Right lobe of liver (tissue), 6 donors: ENCODE results near the gene CCT4. TPM values are rescaled to one million over a fixed set of nuclear protein-coding genes. Genes with fewer than 3 reads are reported as not detected.
"Not testable (repeated sequence)": the region's sequence is repeated elsewhere in the genome, so short reads cannot be mapped to it uniquely, and the experiment has no call there.

Source experiments
- ATAC-seq, 4 donors: fragments of 200-7000 bp; cut with Tn5 transposase; one replicate each; pipeline ENCODE4 v1.9.1; 2020; ENCODE audit warnings: mild to moderate bottlenecking in 4 of 4, moderate library complexity in 4 of 4
- DNase-seq, 3 donors: peaks; one replicate each; pipeline ENCODE4 v3.0.0-alpha.2; 2020
- H3K27ac ChIP-seq, 3 donors: fragments of 200-600 bp; one replicate each; pipeline ENCODE4 v1.8.0; 2022
- H3K27me3 ChIP-seq, 2 donors: fragments of 200-600 bp; one replicate each; pipeline ENCODE4 v1.8.0; 2022
- H3K36me3 ChIP-seq, 4 donors: fragments of 200-600 bp; sonication (generic) in 1 of 4; one replicate each; pipeline versions ENCODE4 v1.5.1 to v1.8.0; 2017 to 2022; ENCODE audit warnings: control low read depth in 1 of 4
- H3K4me1 ChIP-seq, 4 donors: fragments of 200-600 bp; sonication (generic) in 1 of 4; one replicate each; pipeline versions ENCODE4 v1.5.1 to v1.8.0; 2017 to 2022; ENCODE audit warnings: control low read depth in 1 of 4
- H3K4me3 ChIP-seq, 3 donors: fragments of 200-600 bp; one replicate each; pipeline ENCODE4 v1.8.0; 2022
- H3K9me3 ChIP-seq, 4 donors: fragments of 200-600 bp; sonication (generic) in 1 of 4; one replicate each; pipeline versions ENCODE4 v1.5.1 to v1.8.0; 2017 to 2022; ENCODE audit warnings: control low read depth in 1 of 4
- POLR2A ChIP-seq: fragments of 450-650 bp; IDR thresholded peaks from one replicate; pipeline ENCODE4 v1.6.1; 2017; ENCODE audit warnings: antibody characterized with exemption, mild to moderate bottlenecking
- WGBS: methylation state at CpG from one replicate; pipeline ENCODE4 v1.1.6; 2018; ENCODE audit warnings: low coverage, low lambda C conversion rate; ENCODE audit not compliant: insufficient coverage; ENCODE audit errors: missing lambda C conversion rate; 5-methylcytosine and 5-hydroxymethylcytosine counted together
- intact Hi-C, 2 donors: fragments of 100-400 bp; cut with DNase I; formaldehyde crosslinking; loops; one replicate each; pipeline versions ENCODE4 v1.11.2 to v1.14.1; 2022
- total RNA-seq, 6 experiments: library from RNA; depleted of rRNA in 2 of 6; stranded (reverse); fragments of >200 nt in 2 of 6; fragmentation: NEBNext Ultra II Directional in 3 of 6; extraction: Animal tissue kit (Norgen Biotek cat#: 25700) in 3 of 6; gene quantifications; one replicate each; pipeline versions ENCODE4 v1.1.0 to v1.2.4, GENCODE V29; 2016 to 2023
- TF ChIP-seq, protein P1 (sequence below), 4 donors: fragments of 200-600 bp in 3 of 4; fragments of 450-650 bp in 1 of 4; IDR thresholded peaks; one replicate each; pipeline versions ENCODE4 v1.5.1 to v1.8.0; 2016 to 2022; ENCODE audit warnings: antibody characterized with exemption in 4 of 4, mild to moderate bottlenecking in 2 of 4
- donor health status: DM: no; HTN: yes; CAD: no.
- donor health status: DM: no; HTN: no; CAD: no.
- donor health status: DM: no; HTN: no; CAD: no.
- donor health status: DM: no; HTN: yes; CAD: no.
- donor health status: DM: no; HTN: yes; CAD: no.

The CCT4 gene
- total RNA-seq, 6 experiments from 2014 or later: 46.0 to 72.2 (median 53.1) TPM

DNA sequence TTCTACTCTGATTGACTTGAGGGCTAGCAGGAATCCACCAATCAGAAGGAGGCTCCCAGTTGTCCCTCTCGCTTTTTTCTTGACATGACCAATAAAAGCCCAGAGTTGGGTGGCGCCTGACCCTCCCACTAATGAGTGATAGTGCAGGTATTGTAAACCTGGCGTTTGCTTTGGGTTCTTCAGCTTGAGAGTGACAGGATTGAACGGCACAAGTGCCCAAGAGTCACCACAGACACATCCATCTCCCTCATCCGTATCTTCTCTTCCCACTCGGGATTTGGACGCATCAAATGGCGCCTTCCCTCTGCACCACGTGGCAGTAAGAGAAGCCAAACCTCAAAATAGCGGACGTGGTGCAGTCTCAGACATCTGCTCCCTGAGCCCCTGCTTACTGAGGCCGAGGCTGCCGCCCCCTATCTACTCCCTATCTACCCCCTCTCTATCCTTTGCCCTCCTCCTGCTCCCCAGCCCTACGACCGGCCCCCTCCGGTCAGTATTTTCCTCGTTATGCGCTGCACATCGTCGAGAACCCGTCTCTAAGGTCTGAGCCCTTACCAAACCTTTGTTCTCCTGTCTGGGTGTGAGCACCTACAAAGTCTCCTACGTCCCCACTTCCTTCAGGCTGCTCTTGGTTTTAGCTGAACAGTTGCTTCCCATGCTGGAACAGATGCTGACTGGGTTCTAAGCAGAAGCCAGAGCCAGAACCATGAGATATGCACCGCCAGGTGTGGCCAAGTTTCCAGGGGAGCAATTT is 33.7 kb downstream of the CCT4 start:
- under 1% methylated on average over 23 of the region's 23 CpGs for WGBS
- Histone ChIP-seq H3K4me1 (no peaks in the 10 kb centered on the region), H3K27me3 (no peaks in the 10 kb centered on the region), H3K27ac (peak overlapping the region in 2 of 3 donors; percentile 24 to 58), H3K9me3 (no peaks in the 10 kb centered on the region), H3K36me3 (no peaks in the 10 kb centered on the region), H3K4me3 (peak overlapping the region; percentile 67 to 92 (median 75))
- TF ChIP-seq, protein P1, sequence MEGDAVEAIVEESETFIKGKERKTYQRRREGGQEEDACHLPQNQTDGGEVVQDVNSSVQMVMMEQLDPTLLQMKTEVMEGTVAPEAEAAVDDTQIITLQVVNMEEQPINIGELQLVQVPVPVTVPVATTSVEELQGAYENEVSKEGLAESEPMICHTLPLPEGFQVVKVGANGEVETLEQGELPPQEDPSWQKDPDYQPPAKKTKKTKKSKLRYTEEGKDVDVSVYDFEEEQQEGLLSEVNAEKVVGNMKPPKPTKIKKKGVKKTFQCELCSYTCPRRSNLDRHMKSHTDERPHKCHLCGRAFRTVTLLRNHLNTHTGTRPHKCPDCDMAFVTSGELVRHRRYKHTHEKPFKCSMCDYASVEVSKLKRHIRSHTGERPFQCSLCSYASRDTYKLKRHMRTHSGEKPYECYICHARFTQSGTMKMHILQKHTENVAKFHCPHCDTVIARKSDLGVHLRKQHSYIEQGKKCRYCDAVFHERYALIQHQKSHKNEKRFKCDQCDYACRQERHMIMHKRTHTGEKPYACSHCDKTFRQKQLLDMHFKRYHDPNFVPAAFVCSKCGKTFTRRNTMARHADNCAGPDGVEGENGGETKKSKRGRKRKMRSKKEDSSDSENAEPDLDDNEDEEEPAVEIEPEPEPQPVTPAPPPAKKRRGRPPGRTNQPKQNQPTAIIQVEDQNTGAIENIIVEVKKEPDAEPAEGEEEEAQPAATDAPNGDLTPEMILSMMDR (IDR thresholded peaks at IDR 0.05): no peak
- TF ChIP-seq POLR2A: no peak
- intact Hi-C loops: no loop called here
- DNase-seq: peak; percentile 85 to 93 (median 89)
- peak; percentile 92 to 95 (median 93) for ATAC-seq

DNA sequence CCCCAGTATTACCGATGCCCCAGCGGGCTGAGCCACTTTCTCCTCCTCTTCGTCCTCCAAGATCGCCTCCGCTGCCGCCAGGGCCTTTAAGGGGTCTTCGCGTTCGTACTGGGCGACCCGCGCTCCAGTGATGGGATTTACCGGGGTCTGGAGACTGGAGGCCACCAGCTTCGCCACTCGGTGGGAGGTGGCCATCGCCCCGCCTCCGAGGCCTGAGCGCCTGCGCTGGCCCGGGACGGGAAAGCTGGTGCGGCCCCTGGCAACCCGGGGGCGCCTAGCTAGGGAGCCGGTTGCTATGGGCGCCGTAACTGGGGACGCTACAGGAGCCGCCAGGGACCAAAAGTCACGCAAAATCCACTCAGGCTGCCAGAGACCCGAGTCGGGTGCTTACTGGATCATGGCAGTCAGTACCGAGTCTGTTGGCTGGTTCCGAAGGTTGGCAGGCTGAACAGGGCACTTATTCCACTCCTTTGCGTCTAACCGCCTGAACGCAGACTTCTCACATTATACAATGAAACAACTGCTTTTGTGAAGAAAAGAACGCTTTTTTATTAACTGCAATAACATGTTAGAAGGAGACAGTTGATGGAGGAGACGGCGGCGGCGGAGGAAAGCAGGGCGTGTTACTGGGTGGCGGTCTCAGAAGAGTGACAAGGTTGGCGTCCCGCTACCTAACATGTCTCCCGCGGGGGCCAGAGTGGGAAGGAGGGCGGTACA is 34.5 kb downstream of the CCT4 start, which contains the start of gene FAM161A:
FAM161A (minus strand) TSS at position 214 of the 717 bp plus-strand sequence; CDS start at position 195, 19 bp downstream.
- no peaks in the 10 kb centered on the region for H3K4me1 ChIP-seq
- TF ChIP-seq, protein P1 (IDR thresholded peaks at IDR 0.05): no peak
- TF ChIP-seq POLR2A: peak; percentile 33
- 0% methylated on average over 21 of the region's 50 CpGs for WGBS
- no peaks in the 10 kb centered on the region for H3K9me3 ChIP-seq
- peak within 1 kb of the TSS; percentile 67 to 92 (median 75) for H3K4me3 ChIP-seq
- ATAC-seq (peak; percentile 90 to 92 (median 92)), DNase-seq (peak; percentile 92 to 94 (median 93))
- intact Hi-C loops: no loop called here
- no peaks in the 10 kb centered on the region for H3K36me3 ChIP-seq
- H3K27ac ChIP-seq: peak within 1 kb of the TSS; percentile 36 to 58 (median 47)
- H3K27me3 ChIP-seq: no peaks in the 10 kb centered on the region

DNA sequence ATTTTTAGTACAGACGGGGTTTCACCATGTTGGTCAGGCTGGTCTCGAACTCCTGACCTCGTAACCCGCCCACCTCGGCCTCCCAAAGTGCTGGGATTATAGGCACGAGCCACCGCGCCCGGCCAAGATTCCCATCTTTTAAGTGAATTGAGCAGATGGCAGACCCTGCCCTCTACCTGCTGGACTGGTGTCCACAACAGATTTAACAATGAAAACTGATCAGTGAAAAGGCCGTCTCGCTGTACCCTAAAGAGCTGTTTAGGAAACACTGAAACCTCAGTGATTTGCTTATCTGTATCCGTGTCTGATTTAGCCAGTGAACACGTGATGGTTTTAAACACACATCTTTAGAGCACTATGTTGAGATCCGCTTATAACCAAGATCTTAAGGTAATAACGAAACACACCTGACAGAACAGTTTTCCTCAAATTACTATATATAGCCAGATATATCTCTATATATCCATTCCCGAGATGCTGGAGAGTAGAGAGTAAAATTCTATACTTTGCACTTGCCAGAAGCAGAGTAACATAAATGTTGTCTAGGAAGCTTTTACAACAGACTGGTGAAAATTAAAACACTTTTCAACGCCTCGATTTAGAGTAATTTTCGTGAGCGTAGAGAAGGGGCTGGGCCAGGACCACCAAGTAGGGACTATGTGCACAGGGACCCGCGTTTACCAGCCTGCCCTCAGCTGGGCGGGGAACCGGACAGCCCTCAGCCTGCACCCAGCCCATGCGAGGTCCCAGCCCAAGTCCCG is 35.2 kb downstream of the CCT4 start:
- Histone ChIP-seq H3K9me3 (no peaks in the 10 kb centered on the region), H3K4me1 (no peaks in the 10 kb centered on the region), H3K4me3 (peak overlapping the region; percentile 67 to 92 (median 75)), H3K27ac (peak overlapping the region; percentile 36 to 56 (median 47)), H3K36me3 (no peaks in the 10 kb centered on the region), H3K27me3 (no peaks in the 10 kb centered on the region)
- intact Hi-C loops: no loop called here
- no peak for TF ChIP-seq POLR2A
- TF ChIP-seq, protein P1 (IDR thresholded peaks at IDR 0.05): no peak
- peak in 1 of 3 donors; percentile 83 for DNase-seq
- peak; percentile 76 to 88 (median 80) for ATAC-seq
- 5% methylated on average over 15 of the region's 26 CpGs for whole genome bisulfite sequencing

DNA sequence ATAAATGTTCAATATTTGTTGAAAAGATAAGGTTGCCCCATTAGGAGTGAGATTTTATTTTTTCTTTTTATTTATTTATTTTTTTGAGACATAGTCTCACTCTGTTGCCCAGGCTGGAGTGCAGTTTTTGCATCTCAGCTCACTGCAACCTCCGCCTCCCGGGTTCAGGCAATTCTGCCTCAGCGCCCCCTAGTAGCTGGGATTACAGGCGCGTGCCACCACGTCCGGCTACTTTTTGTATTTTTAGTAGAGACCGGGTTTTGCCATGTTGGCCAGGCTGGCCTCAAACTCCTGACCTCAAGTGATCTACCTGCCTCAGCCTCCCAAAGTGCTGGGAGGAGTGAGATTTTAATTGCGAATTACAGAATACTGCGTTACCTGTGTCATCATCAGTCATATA is 37.2 kb downstream of the CCT4 start:
- H3K27ac ChIP-seq, H3K4me1 ChIP-seq, H3K36me3 ChIP-seq, H3K4me3 ChIP-seq, H3K9me3 ChIP-seq, H3K27me3 ChIP-seq, DNase-seq, intact Hi-C loops, ATAC-seq: not testable (repeated sequence)
- WGBS: 95% methylated on average over 10 of the region's 10 CpGs
